Measurements from ENCODE around the gene MAPKAPK5. TPM values are rescaled to one million over a fixed set of nuclear protein-coding genes. Genes with fewer than 3 reads are reported as not detected.

Gene MAPKAPK5
- total and polyA plus RNA-seq, 2 donors (not counting 3 experiments of a cell fraction or from before 2014, with no cell fraction given) = 22.8 to 47.1 TPM

GRCh38 chr12:111792856-111793235 lies 49.2 kb upstream of the MAPKAPK5 start:
- Histone ChIP-seq H3K4me2 (ENCODE audit: insufficient read depth, low read length) (no peak overlapping the region), H3K9me3 (replicated peaks; ENCODE audit: control insufficient read depth, insufficient read depth, low read length) (no peaks in the 10 kb centered on the region), H3K4me1 (ENCODE audit: control insufficient read depth, extremely low read depth, insufficient read depth, low read length) (no peaks in the 10 kb centered on the region), H3K36me3 (ENCODE audit: control insufficient read depth in 2 of 2, extremely low read depth in 1 of 2, insufficient read depth in 2 of 2, low read length in 2 of 2) (peaks cover 3 to 34% of the 10 kb centered on the region in 2 experiments), H4K20me1 (replicated peaks; ENCODE audit: control insufficient read depth, extremely low read depth, insufficient read depth, low read length) (no peaks in the 10 kb centered on the region), H3K79me2 (ENCODE audit: control insufficient read depth, insufficient read depth, low read length) (no peaks in the 10 kb centered on the region), H3K9me1 (replicated peaks; ENCODE audit: control insufficient read depth, extremely low read depth, insufficient read depth, low read length) (no peaks in the 10 kb centered on the region), H3K27ac (ENCODE audit: insufficient read depth, low read depth, low read length) (no peak overlapping the region), H3K9ac (replicated peaks; ENCODE audit: extremely low read depth, insufficient read depth, low read length) (no peak overlapping the region), H3K4me3 (replicated peaks in 1 of 3; ENCODE audit: insufficient read depth in 1 of 3, low read depth in 1 of 3, low read length in 3 of 3) (no peak overlapping the region), H2AFZ (ENCODE audit: low read depth, low read length) (no peak overlapping the region), H3K27me3 (ENCODE audit: control insufficient read depth in 2 of 2, insufficient read depth in 2 of 2, low read length in 2 of 2) (no peaks in the 10 kb centered on the region)
- no peak for TF ChIP-seq POLR2A (IDR thresholded peaks at IDR 0.05; ENCODE audit: low read depth, low read length)
- no peak for TF ChIP-seq POLR2AphosphoS5 (IDR thresholded peaks at IDR 0.05; ENCODE audit: insufficient read depth, low read depth, low read length)
- no peak for TF ChIP-seq JUN (IDR thresholded peaks at IDR 0.05; ENCODE audit: borderline replicate concordance, insufficient read depth, insufficient read length, low read depth)
- no peak for TF ChIP-seq FOS (IDR thresholded peaks at IDR 0.05; ENCODE audit: borderline replicate concordance, insufficient read depth, low read length)
- no peak for TF ChIP-seq GATA2 (IDR thresholded peaks at IDR 0.05; ENCODE audit: insufficient read depth, insufficient read length, low read depth, low read length)
- no peak for TF ChIP-seq MAX (IDR thresholded peaks at IDR 0.05; ENCODE audit: insufficient read depth, insufficient read length)
- TF ChIP-seq, protein P1, sequence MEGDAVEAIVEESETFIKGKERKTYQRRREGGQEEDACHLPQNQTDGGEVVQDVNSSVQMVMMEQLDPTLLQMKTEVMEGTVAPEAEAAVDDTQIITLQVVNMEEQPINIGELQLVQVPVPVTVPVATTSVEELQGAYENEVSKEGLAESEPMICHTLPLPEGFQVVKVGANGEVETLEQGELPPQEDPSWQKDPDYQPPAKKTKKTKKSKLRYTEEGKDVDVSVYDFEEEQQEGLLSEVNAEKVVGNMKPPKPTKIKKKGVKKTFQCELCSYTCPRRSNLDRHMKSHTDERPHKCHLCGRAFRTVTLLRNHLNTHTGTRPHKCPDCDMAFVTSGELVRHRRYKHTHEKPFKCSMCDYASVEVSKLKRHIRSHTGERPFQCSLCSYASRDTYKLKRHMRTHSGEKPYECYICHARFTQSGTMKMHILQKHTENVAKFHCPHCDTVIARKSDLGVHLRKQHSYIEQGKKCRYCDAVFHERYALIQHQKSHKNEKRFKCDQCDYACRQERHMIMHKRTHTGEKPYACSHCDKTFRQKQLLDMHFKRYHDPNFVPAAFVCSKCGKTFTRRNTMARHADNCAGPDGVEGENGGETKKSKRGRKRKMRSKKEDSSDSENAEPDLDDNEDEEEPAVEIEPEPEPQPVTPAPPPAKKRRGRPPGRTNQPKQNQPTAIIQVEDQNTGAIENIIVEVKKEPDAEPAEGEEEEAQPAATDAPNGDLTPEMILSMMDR (IDR thresholded peaks at IDR 0.05; ENCODE audit: extremely low read depth in 1 of 2, insufficient read depth in 1 of 2, low read depth in 1 of 2, low read length in 2 of 2) = no peak
- no peak for TF ChIP-seq EZH2 (IDR thresholded peaks at IDR 0.05; ENCODE audit: borderline replicate concordance, low read depth, low read length, severe bottlenecking)
- no peak for TF ChIP-seq MYC (IDR thresholded peaks at IDR 0.05; ENCODE audit: low read depth, low read length)
- ChIA-PET CTCF (interaction anchor here (1.7 to 2.0 kb wide), 2 partner anchors 20 to 40 kb away, joined by 4 to 6 read pairs; no protein-coding TSS in a partner anchor), POLR2A (no interaction called here)
- no peak for FAIRE-seq
- BruUV-seq (replicated peaks) = no TSS peak
- intact Hi-C loops (cut with micrococcal nuclease) = no loop called here
- DNase-seq (ENCODE audit: low read depth, low spot score) = no peak
- dilution Hi-C loops (cut with MboI; ENCODE audit: extremely low pct_ligation_motif_present, low sequenced_read_pairs) = no loop called here

Measured in endothelial cell of umbilical vein (primary cell).